HG02623 (cell line): ENCODE results near the gene BMPER.

Experiments
- ATAC-seq: cut with Tn5 transposase; IDR thresholded peaks from one replicate; pipeline ENCODE4 v1.9.1; 2021; ENCODE audit warnings: moderate library complexity; ENCODE audit not compliant: unreplicated experiment

The BMPER gene

GRCh38 chr7:33921216-33921938, 16.0 kb downstream of the BMPER start:
- no peak for ATAC-seq

DNA sequence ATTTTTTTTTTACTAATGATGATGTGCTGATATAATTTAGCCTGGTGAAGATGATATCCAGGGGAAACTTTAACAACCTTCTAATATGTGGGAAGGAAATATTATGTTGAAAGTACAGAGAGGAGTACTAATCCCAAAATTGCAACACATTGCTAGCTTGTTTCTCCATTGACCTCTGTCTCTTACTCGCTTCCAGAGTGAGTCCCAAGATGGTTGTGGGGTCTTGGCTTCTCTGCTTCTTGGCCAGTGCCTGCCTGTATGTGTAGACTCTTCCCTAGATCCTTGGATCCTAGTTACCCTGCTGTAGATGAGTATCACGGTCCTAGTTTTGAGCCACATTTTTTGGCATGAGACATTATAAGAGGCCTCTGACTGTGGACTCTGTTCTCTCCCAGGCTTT, 17.5 kb downstream of the BMPER start:
- ATAC-seq, result no peak

DNA sequence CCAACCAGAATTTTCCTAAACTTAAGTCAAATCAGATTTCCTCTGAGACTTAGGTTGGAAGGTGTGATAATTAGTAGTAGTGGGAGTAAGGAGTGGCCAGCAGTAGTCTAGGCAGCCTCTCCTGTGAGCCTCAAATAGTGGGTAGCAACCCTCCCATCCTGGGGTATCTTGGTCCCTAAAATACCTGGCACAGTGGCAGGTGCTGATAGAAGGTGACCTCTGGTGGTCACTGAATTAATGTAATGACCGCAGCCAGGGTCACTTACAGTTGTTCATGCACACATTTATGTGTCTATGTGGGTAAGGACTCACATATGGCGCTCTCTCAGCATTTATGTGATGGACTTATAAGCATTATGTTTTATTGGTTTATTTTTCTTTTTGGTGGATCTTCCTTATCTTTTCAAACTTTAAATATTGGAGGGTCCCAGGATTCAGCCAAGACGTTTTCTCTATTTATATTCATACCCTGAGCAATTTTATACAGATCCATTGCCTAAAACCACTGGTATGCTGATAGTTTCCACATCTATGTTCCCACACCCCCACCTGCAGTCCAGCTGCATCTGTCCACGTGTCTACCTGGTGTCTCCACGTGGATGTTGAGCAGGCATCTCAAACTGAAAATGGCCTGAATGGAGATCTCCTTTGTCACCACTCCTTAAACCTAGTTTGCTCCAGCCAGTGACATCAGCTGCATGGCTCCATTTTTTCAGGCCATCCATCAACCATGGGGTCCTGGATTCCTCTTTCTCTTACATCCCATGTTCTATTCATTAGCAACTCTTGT, 18.3 kb downstream of the BMPER start:
- no peak for ATAC-seq

DNA sequence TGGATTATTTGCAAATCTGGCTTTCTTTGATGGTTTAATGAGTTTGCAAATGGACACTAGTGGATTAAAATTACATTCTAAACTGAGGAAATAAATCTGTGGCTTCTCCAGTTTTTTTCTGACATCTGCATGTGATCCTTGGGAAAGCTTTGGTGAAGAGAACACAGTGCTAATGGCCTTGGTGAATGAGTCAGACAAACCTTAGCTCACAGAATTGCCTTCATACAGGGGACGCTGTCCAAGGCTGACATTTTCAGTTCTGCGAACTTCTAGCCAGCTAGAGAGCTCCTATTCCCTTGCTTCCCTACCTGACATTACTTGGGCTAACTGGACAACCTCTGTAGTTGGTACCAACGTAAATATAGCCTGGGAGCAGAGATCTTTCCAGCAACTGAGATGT, 21.2 kb downstream of the BMPER start:
- ATAC-seq, result no peak

GRCh38 chr7:33928986-33929385, 23.6 kb downstream of the BMPER start:
- ATAC-seq, result no peak

DNA sequence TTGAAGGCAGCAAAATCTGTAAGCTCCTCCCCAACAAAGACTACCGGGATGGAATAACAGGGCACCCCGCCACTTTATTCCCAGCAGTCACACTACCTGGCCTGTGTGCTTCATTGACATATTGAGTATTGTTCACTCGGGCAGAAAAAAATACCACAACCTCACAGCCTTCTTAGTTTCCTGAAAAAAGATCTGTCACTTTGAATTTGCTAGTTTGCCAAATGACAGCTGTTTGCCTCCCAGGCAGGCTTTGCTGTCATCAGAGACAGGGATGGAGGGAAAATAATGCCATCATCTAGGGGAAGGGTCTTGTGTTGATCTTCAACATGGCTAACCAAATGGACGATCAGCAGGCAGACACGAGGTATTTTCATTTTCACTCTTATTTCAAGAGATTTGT, 26.9 kb downstream of the BMPER start:
- ATAC-seq, result no peak

- ATAC-seq, result peak; percentile 78
Observed at GRCh38 chr7:33932832-33933468, 27.6 kb downstream of the BMPER start.

- no peak for ATAC-seq
Observed at GRCh38 chr7:33933611-33934281, 28.4 kb downstream of the BMPER start.

DNA sequence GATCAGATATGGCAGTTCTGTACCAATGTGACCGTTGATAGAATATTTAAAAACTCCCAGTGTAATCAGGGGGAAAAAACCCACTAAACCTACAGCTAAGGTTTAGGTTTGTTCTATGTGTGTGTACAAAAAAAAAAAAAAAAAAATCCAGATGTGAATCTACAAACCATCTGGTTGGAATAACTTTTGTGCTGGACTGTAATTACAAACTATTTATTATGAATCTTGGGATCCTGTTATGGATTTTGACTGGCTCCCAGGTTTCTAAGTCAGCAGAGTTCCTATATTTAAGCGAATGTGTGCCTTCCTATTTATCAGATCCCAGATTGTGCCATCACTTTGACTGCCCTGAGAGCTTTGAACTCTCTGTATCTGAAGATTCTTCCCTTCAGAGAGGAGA, 29.1 kb downstream of the BMPER start:
- ATAC-seq, result no peak

GRCh38 chr7:33936503-33936902, 31.2 kb downstream of the BMPER start:
- no peak for ATAC-seq

DNA sequence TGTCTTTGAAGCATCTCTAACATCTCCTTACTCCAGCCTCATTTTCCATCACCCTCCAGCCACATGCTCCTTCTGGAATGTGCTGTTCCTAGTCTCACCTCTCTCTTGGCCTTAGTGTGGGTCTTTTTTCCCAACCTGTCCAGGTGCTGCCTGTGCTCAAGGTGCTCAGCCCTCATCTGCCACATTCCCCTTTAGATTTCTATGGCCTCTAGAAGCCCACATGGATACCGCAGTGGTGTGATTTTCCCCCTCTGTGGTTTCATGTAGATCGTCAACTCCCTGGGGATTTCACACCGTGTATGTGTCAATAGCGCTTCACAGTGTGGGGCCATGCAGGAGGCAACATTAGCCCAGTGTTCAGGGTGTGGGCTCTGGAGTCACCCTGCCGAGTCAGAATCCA, 32.5 kb downstream of the BMPER start:
- no peak for ATAC-seq

- ATAC-seq, result no peak
Observed at GRCh38 chr7:33939121-33939520, 33.8 kb downstream of the BMPER start.

GRCh38 chr7:33940503-33940902, 35.2 kb downstream of the BMPER start:
- no peak for ATAC-seq

DNA sequence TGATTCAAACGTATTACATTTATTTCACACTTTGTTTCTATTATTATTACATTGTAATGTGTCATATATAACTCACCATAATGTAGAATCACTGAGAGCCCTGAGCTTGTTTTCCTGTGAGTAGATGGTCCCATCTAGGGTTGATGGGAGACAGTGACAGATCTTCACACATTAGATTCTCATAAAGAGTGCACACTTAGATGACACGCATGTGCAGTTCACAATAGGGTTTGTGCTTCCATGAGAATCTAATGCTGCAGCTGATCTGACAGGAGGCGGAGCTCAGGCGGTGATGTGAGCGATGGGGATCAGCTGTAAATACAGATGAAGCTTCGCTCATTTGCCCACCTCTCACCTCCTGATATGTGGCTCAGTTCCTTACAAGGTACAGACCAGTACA, 36.1 kb downstream of the BMPER start:
- no peak for ATAC-seq

GRCh38 chr7:33946094-33946699, 40.9 kb downstream of the BMPER start:
- no peak for ATAC-seq

GRCh38 chr7:33950047-33950714, 44.8 kb downstream of the BMPER start:
- no peak for ATAC-seq

GRCh38 chr7:33952824-33953223, 47.5 kb downstream of the BMPER start:
- no peak for ATAC-seq

GRCh38 chr7:33958104-33958503, 52.8 kb downstream of the BMPER start:
- ATAC-seq, result no peak

DNA sequence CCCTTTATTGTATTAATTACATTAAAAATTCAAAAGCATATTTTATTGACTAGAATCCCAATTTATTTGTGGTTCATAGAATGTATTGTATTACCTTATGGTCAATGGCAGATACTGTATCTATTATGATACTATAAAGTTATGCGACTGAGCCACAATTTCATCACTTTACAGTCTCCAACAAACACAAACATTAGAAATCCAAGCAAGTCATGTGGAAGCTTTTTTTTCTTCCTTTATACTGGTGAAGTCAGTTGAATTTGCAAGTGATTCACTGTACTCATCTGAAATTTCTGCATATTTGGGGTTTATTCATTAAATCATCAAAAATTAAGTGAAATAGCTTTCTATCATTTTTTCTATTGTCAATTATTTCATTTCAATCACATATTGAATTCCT, 54.3 kb downstream of the BMPER start:
- ATAC-seq, result no peak

DNA sequence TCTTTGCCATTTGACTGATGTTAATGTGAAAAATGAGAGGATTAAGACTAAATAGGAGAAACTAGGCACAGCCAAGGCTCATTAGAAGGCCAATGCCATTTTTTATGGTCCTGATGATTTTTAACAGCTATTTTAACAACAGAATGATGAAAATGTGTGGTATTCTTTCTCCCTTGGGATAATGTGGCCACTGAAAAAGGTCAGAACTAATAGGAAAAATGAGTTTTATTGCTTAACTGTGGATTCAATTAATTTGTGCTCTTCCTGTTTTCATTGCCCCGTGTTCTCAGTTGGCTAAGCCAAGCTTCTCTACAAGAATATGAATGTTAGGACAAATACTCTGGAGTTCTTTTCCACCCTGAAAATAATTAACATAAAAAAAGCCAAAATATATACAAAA, 56.6 kb downstream of the BMPER start:
- no peak for ATAC-seq
